ENCODE results near the gene DCAF8.

DCAF8 gene

GRCh38 chr1:160167580-160167979 is 94.8 kb downstream of the DCAF8 start:
- no peak for TF ChIP-seq ZFX (IDR thresholded peaks at IDR 0.05; ENCODE audit: borderline replicate concordance)
- peak; percentile 30; the same call in 1 of the 2 replicates for TF ChIP-seq CTCF (IDR thresholded peaks at IDR 0.05)
- H3K27ac ChIP-seq: no peak overlapping the region

- TF ChIP-seq CTCF (IDR thresholded peaks at IDR 0.05) (no peak), ZFX (IDR thresholded peaks at IDR 0.05; ENCODE audit: borderline replicate concordance) (no peak)
- H3K27ac ChIP-seq: no peak overlapping the region
Measured at GRCh38 chr1:160167056-160167455, 95.3 kb downstream of the DCAF8 start.

GRCh38 chr1:160166166-160166868 is 96.0 kb downstream of the DCAF8 start:
- H3K27ac ChIP-seq: no peak overlapping the region
- TF ChIP-seq ZFX (IDR thresholded peaks at IDR 0.05; ENCODE audit: borderline replicate concordance): no peak
- no peak for TF ChIP-seq CTCF (IDR thresholded peaks at IDR 0.05)
